Liver (tissue), 9 donors: Measurements from ENCODE around the gene KIAA0930. TPM values are rescaled to one million over a fixed set of nuclear protein-coding genes. Genes with fewer than 3 reads are reported as not detected.

Experiments used
- DNase-seq: peaks from one replicate; pipeline ENCODE4 v3.0.0-alpha.2; 2017; ENCODE audit warnings: low spot score
- H3K27ac ChIP-seq, 2 donors: one replicate each; pipeline ENCODE4 v1.7.0; 2013; ENCODE audit warnings: inconsistent platforms in 2 of 2, low read length in 2 of 2, control low read depth in 1 of 2, low read depth in 1 of 2, mild to moderate bottlenecking in 1 of 2
- H3K27me3 ChIP-seq, 4 donors: one replicate each; pipeline versions ENCODE4 v1.6.1 to v1.7.0; 2013; ENCODE audit warnings: low read length in 3 of 4, inconsistent platforms in 1 of 4, mild to moderate bottlenecking in 1 of 4, moderate library complexity in 1 of 4; ENCODE audit not compliant: control insufficient read depth in 4 of 4, insufficient read depth in 4 of 4
- H3K36me3 ChIP-seq, 4 donors: one replicate each; pipeline versions ENCODE4 v1.6.1 to v1.7.0; 2013; ENCODE audit warnings: low read length in 3 of 4, mild to moderate bottlenecking in 3 of 4, low read depth in 1 of 4, moderate library complexity in 1 of 4; ENCODE audit not compliant: control insufficient read depth in 4 of 4, insufficient read depth in 3 of 4
- H3K4me1 ChIP-seq, 4 donors: one replicate each; pipeline versions ENCODE4 v1.6.1 to v1.7.0; 2013; ENCODE audit warnings: low read length in 3 of 4, mild to moderate bottlenecking in 3 of 4, moderate library complexity in 1 of 4; ENCODE audit not compliant: control insufficient read depth in 4 of 4, insufficient read depth in 4 of 4
- H3K4me3 ChIP-seq, 3 donors: one replicate each; pipeline versions ENCODE4 v1.6.1 to v1.7.0; 2013; ENCODE audit warnings: low read length in 3 of 3, control low read depth in 1 of 3, low read depth in 1 of 3, mild to moderate bottlenecking in 1 of 3
- H3K9ac ChIP-seq, 2 donors: one replicate each; pipeline ENCODE4 v1.7.0; 2013; ENCODE audit warnings: low read length in 2 of 2, mild to moderate bottlenecking in 2 of 2, moderate library complexity in 2 of 2, control low read depth in 1 of 2, low read depth in 1 of 2
- H3K9me3 ChIP-seq, 4 donors: one replicate each; pipeline versions ENCODE4 v1.6.1 to v1.7.0; 2013; ENCODE audit warnings: low read length in 3 of 4; ENCODE audit not compliant: control insufficient read depth in 4 of 4
- EGR1 ChIP-seq, 2 donors: IDR thresholded peaks; 2 replicates each; pipeline ENCODE4 v1.6.1; 2016 to 2018; ENCODE audit warnings: antibody characterized with exemption in 2 of 2, low read depth in 2 of 2
- FOXA1 ChIP-seq: IDR thresholded peaks from 2 replicates; pipeline ENCODE4 v1.6.1; 2016; ENCODE audit warnings: antibody characterized with exemption
- FOXA2 ChIP-seq: IDR thresholded peaks from 2 replicates; pipeline ENCODE4 v1.6.1; 2016; ENCODE audit warnings: antibody characterized with exemption
- GABPA ChIP-seq, 2 donors: IDR thresholded peaks in 1 of 2; conservative IDR thresholded peaks in 1 of 2; 2 replicates each; pipeline ENCODE4 v1.6.1; 2016; ENCODE audit warnings: antibody characterized with exemption in 2 of 2, mild to moderate bottlenecking in 1 of 2, moderate library complexity in 1 of 2
- HNF4A ChIP-seq, 2 donors: conservative IDR thresholded peaks; 2 replicates each; pipeline ENCODE4 v1.6.1; 2016; ENCODE audit warnings: antibody characterized with exemption in 2 of 2, mild to moderate bottlenecking in 2 of 2
- HNF4G ChIP-seq: IDR thresholded peaks from 2 replicates; pipeline ENCODE4 v1.6.1; 2016; ENCODE audit warnings: antibody characterized with exemption
- JUND ChIP-seq, 2 donors: IDR thresholded peaks; 2 replicates each; pipeline ENCODE4 v1.6.1; 2016; ENCODE audit warnings: antibody characterized with exemption in 2 of 2
- NR2F2 ChIP-seq: IDR thresholded peaks from 2 replicates; pipeline ENCODE4 v1.6.1; 2016; ENCODE audit warnings: antibody characterized with exemption
- RAD21 ChIP-seq, 2 donors: IDR thresholded peaks; 2 replicates each; pipeline ENCODE4 v1.6.1; 2016; ENCODE audit warnings: antibody characterized with exemption in 2 of 2, mild to moderate bottlenecking in 2 of 2
- REST ChIP-seq: IDR thresholded peaks from 2 replicates; pipeline ENCODE4 v1.6.1; 2016; ENCODE audit warnings: antibody characterized with exemption, mild to moderate bottlenecking
- RXRA ChIP-seq, 2 donors: IDR thresholded peaks; 2 replicates each; pipeline ENCODE4 v1.6.1; 2017 to 2018; ENCODE audit warnings: antibody characterized with exemption in 2 of 2, mild to moderate bottlenecking in 1 of 2
- SP1 ChIP-seq: IDR thresholded peaks from 2 replicates; pipeline ENCODE4 v1.6.1; 2018; ENCODE audit warnings: antibody characterized with exemption, mild to moderate bottlenecking
- TAF1 ChIP-seq: conservative IDR thresholded peaks from 2 replicates; pipeline ENCODE4 v1.6.1; 2016; ENCODE audit warnings: antibody characterized with exemption, mild to moderate bottlenecking
- YY1 ChIP-seq: IDR thresholded peaks from 2 replicates; pipeline ENCODE4 v1.6.1; 2016; ENCODE audit warnings: antibody characterized with exemption, mild to moderate bottlenecking
- WGBS: extraction: QIAGEN DNeasy Blood & Tissue Kit; methylation state at CpG from one replicate; pipeline ENCODE4 v1.1.7; 2013; 5-methylcytosine and 5-hydroxymethylcytosine counted together
- polyA plus RNA-seq, 2 donors: library from polyadenylated mRNA; stranded (reverse) in 1 of 2; unstranded in 1 of 2; fragments of 200-250 nt in 1 of 2; fragments of >200 nt in 1 of 2; fragmentation: Nextera tagmentation in 1 of 2; extraction: Ambion mirVana in 1 of 2; gene quantifications; one replicate each; pipeline versions ENCODE4 v1.2.1 to v1.2.3, GENCODE V29; 2013 to 2015
- total RNA-seq, 2 donors: library from RNA; depleted of rRNA; stranded (reverse); fragments of >200 nt; gene quantifications; one replicate each; pipeline ENCODE4 v1.2.3, GENCODE V29; 2014
- TF ChIP-seq, protein P1 (sequence below): fragments of 150-350 bp; IDR thresholded peaks from 2 replicates; pipeline ENCODE4 v1.5.1; 2017; ENCODE audit warnings: improper control_type of control experiment, low read depth, low read length; ENCODE audit not compliant: missing input control
- TF ChIP-seq, protein P2 (sequence below): IDR thresholded peaks from 2 replicates; pipeline ENCODE4 v1.6.1; 2016; ENCODE audit warnings: antibody characterized with exemption
- TF ChIP-seq, protein P3 (sequence below): IDR thresholded peaks from 2 replicates; pipeline ENCODE4 v1.6.1; 2016; ENCODE audit warnings: antibody characterized with exemption
- TF ChIP-seq, protein P4 (sequence below): IDR thresholded peaks from 2 replicates; pipeline ENCODE4 v1.6.1; 2016; ENCODE audit warnings: antibody characterized with exemption
- donor health status: healthy.
- donor health status: healthy.
- donor health status: healthy.
- donor health status: healthy.
- donor health status: healthy.

The KIAA0930 gene
- total and polyA plus RNA-seq, 4 donors: 6.1 to 30.0 (median 17.6) TPM

DNA sequence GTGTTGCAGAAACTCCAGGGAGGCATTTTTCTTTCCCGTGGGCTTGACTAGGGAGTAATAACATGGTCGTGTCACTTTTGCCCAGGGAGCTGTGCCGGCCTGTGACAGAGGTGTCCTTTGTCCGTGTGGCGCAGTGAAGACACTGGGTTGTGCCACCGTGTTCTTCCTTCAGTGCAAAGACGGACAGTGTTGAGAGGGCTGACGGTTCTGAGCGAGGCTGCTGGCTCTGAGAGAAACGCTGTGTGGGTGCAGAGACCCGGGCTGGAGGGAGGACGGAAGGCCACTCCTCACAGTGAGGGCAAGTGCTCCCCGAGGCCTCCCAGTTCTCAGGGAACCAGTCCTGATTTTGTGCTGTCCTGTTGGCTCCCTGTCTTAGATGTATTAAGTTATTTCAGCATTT, 56.7 kb downstream of the KIAA0930 start (continued):
- TF ChIP-seq, protein P1, sequence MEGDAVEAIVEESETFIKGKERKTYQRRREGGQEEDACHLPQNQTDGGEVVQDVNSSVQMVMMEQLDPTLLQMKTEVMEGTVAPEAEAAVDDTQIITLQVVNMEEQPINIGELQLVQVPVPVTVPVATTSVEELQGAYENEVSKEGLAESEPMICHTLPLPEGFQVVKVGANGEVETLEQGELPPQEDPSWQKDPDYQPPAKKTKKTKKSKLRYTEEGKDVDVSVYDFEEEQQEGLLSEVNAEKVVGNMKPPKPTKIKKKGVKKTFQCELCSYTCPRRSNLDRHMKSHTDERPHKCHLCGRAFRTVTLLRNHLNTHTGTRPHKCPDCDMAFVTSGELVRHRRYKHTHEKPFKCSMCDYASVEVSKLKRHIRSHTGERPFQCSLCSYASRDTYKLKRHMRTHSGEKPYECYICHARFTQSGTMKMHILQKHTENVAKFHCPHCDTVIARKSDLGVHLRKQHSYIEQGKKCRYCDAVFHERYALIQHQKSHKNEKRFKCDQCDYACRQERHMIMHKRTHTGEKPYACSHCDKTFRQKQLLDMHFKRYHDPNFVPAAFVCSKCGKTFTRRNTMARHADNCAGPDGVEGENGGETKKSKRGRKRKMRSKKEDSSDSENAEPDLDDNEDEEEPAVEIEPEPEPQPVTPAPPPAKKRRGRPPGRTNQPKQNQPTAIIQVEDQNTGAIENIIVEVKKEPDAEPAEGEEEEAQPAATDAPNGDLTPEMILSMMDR: no peak
- TF ChIP-seq, protein P2, sequence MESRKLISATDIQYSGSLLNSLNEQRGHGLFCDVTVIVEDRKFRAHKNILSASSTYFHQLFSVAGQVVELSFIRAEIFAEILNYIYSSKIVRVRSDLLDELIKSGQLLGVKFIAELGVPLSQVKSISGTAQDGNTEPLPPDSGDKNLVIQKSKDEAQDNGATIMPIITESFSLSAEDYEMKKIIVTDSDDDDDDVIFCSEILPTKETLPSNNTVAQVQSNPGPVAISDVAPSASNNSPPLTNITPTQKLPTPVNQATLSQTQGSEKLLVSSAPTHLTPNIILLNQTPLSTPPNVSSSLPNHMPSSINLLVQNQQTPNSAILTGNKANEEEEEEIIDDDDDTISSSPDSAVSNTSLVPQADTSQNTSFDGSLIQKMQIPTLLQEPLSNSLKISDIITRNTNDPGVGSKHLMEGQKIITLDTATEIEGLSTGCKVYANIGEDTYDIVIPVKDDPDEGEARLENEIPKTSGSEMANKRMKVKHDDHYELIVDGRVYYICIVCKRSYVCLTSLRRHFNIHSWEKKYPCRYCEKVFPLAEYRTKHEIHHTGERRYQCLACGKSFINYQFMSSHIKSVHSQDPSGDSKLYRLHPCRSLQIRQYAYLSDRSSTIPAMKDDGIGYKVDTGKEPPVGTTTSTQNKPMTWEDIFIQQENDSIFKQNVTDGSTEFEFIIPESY: no peak
- no peak for TF ChIP-seq GABPA (IDR thresholded peaks at IDR 0.05 in 1 of 2, conservative IDR thresholded peaks at IDR 0.05 in 1 of 2)
- TF ChIP-seq, protein P3, sequence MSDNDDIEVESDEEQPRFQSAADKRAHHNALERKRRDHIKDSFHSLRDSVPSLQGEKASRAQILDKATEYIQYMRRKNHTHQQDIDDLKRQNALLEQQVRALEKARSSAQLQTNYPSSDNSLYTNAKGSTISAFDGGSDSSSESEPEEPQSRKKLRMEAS: no peak

DNA sequence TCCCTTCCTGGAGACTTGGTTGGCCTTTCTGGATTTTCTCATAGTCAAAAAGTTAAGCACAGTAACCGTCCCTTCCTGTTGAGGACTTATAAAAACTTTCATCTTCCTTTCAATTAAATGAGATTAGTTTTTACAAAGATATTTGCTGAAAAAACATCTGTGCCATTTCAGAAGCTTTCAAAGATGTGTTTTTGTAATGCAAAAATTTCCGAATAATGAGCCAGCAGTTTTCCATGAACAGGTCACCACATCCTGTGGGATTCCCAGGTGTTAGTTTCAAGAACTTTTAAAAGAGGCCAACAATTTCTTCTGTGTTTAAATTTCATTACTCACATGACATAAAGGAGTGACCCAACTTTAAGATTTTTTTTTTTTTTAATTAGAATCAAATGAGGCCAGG, 58.9 kb downstream of the KIAA0930 start:
- DNase-seq: no peak
- Histone ChIP-seq H3K4me1 (peaks cover 0 to 3% (median 0%) of the 10 kb centered on the region in 4 donors), H3K9ac (no peak overlapping the region), H3K36me3 (peaks cover 13 to 51% (median 39%) of the 10 kb centered on the region in 4 donors), H3K27me3 (no peaks in the 10 kb centered on the region), H3K4me3 (no peak overlapping the region), H3K9me3 (no peaks in the 10 kb centered on the region), H3K27ac (no peak overlapping the region)
- TF ChIP-seq FOXA1 (no peak), JUND (IDR thresholded peaks at IDR 0.05) (no peak), HNF4G (no peak), TAF1 (no peak), FOXA2 (no peak), EGR1 (IDR thresholded peaks at IDR 0.05; ENCODE audit: low read depth in 2 of 2) (no peak), HNF4A (conservative IDR thresholded peaks at IDR 0.05) (no peak), GABPA (IDR thresholded peaks at IDR 0.05 in 1 of 2, conservative IDR thresholded peaks at IDR 0.05 in 1 of 2) (no peak), REST (no peak), YY1 (no peak), NR2F2 (no peak), RXRA (IDR thresholded peaks at IDR 0.05) (no peak), RAD21 (IDR thresholded peaks at IDR 0.05) (no peak), SP1 (no peak)
- TF ChIP-seq, protein P1: no peak
- TF ChIP-seq, protein P4, sequence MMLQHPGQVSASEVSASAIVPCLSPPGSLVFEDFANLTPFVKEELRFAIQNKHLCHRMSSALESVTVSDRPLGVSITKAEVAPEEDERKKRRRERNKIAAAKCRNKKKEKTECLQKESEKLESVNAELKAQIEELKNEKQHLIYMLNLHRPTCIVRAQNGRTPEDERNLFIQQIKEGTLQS: no peak
- TF ChIP-seq, protein P2: no peak
- TF ChIP-seq, protein P3: no peak
- WGBS: 97% methylated on average over 2 of the region's 2 CpGs
